NCI-H82 (cell line): ENCODE data around the gene MDP1.
A peak's percentile ranks its signal among the peaks of the same experiment; 100 is the strongest.

Experiments
- DNase-seq: peaks from one replicate; lab custom pipeline; 2025; lab: John Stamatoyannopoulos, UW

MDP1 gene

GRCh38 chr14:24215495-24216344 is at the start of gene MDP1:
Gene MDP1 (minus strand): TSS chr14:24216066. CDS start chr14:24215955, 111 bp downstream.
- peak; percentile 92 for DNase-seq

DNA sequence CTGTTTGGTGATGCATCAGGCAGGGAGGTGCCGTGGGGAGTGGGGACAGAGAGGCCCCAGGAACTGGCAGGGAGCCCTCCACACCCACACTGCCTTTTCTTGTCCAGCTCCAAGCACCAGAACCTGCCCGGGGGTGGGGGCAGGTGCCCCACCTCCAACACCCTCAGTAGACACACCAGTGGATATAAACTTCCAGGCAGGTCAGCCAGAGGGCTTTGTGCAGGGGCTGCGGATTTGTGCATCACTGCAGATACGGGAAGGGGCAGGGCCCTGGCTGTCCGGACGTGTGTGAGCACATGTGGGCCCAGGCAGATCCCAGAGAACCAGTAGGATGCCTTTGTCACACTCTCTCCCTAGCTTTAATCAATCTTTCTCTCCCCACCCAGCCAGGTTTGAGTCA is 48.4 kb upstream of the MDP1 start:
- no peak for DNase-seq

DNA sequence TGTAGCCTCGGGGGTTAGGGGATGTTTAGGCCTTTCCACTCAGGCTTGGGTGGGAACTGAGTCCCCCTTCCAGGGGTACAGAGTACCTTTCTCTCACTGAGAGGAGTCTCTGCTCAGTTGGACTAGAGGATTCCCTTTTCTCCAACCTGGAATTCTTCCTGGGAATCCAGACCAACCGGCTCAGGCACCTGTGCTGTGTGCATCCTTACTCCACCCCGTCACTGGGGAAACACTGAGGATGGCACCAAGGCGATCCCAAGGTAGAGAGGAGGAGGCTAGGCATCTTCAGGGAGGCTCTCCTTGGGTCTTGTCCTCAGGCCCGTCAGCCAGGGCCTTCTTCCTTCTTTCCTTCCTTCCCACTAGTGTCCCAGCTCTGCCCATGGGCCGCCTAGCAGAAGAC is 48.0 kb upstream of the MDP1 start:
- DNase-seq: no peak

- DNase-seq: peak; percentile 5
These were observed 47.2 kb upstream of the MDP1 start, which contains the start of gene TGM1 for GRCh38 chr14:24262821-24263733. Gene TGM1 (minus strand): TSS chr14:24263177. CDS start chr14:24262352, 825 bp downstream.

GRCh38 chr14:24261969-24262327 is 46.1 kb upstream of the MDP1 start:
- no peak for DNase-seq

GRCh38 chr14:24261256-24261968 is 45.5 kb upstream of the MDP1 start:
- DNase-seq: no peak

DNA sequence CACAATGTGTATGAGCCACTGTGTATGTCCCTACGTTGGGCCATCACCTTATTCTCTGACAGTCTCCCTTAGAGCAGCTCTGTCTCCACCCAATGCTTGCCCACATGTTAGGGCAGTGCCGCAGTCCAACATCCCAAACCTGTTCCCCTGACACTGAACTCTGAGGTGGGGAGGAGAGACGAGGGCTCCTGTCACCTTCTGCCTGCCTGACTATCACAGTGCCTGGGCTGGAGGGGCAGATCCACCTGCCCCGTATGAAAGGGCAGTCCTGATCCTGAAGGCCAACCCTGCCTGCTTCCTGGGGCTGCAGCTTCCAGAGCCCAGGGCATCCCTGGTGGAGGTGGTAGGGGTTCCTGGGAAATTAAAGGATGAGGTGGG is 44.9 kb upstream of the MDP1 start:
- no peak for DNase-seq

DNA sequence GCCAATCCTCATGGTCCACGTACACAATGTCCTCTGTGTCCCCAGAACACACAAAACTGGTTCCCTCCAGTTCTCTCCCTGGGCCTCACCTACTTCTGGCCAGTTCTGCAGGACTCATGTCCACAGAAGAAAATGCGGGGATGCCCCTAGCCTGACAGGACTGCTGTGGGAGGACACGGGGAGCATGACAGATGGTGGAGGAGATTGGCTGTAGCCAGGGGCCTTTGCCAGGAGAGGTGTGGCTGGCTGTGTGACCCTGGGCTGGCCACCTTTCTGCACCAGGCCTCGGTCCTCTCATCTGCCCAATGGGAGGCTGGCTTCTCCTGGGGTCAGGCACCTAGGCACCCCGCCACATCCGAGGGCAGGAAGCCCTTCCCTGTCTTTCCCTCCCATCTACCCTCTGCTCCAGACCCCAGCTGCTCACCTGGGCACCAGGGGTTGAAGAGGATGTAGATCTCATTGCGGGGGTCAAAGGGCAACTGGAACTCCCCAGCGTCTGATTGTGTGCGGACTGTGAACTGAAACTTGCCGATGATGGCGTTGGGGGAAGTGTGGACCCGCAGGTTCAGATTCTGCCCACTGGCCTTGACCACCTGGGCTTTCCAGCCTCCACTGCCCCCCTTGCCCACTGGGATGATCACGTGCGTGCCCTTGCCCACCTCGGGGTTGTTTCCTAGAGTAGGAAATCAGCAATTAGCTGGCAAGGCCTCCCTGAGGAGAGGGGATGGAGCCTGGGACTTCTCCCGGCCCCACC is 44.3 kb upstream of the MDP1 start:
- DNase-seq: no peak

GRCh38 chr14:24259282-24260025 is 43.6 kb upstream of the MDP1 start:
- DNase-seq: no peak

GRCh38 chr14:24258548-24259265 is 42.8 kb upstream of the MDP1 start:
- no peak for DNase-seq

DNA sequence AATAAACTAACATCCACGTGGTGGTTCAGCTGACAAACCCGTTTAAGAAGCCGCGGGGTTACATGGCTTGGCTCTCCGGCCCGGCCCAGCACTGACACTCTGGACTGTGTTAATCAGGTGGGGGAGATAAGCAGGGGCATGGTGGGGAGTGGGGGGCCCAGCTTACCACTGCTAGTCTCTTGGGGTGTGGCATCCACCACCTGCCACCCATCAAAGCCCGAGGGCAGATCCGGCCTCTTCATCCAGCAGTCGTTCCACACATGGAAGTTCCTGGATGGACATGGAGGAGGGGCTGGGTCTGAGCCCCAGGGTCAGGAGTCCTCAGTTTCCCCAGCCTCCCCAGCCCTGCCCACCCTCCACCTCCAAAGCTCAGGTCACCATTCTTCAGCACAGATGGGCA is 42.3 kb upstream of the MDP1 start:
- no peak for DNase-seq

GRCh38 chr14:24256960-24257359 is 41.1 kb upstream of the MDP1 start:
- no peak for DNase-seq

GRCh38 chr14:24255931-24256711 is 40.3 kb upstream of the MDP1 start:
- no peak for DNase-seq

DNA sequence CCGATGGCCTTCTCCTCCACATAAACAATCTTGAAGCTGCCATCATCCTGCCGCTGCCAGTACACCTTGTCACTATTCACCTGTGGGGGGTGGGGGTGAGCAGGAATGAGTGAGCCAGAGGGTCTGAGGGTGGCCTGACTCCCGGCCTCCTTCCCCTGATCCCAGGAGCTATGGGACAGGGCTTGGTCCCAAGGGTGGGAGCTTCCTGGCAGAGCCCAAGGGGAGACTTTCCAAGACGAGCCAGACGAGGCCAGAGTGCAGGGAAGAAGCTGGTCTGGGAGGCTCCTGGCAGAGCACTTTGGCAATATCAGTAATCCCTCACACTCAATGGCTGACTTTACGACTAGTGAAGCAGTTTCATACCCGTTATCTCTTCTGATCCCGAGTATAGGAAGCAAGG is 39.6 kb upstream of the MDP1 start:
- DNase-seq: no peak

- DNase-seq: no peak
These were observed 38.9 kb upstream of the MDP1 start for GRCh38 chr14:24254630-24255392.

- DNase-seq: no peak
These were observed 38.1 kb upstream of the MDP1 start for GRCh38 chr14:24253936-24254335.

- no peak for DNase-seq
These were observed 36.6 kb upstream of the MDP1 start for GRCh38 chr14:24252289-24253124.

GRCh38 chr14:24251880-24252288 is 36.0 kb upstream of the MDP1 start:
- no peak for DNase-seq
